ENCODE data around the gene DYNLT2.

DYNLT2 gene
- total RNA-seq = 0.46 to 2.8 (median 1.4) reads per million in 17 experiments

- peak; percentile 96 to 98 (median 97) for DNase-seq
Observed at GRCh38 chr6:169751242-169752073, at the start of gene DYNLT2, which contains the start of gene ERMARD. TSS of gene DYNLT2 (minus strand) at chr6:169751572. CDS start at chr6:169751458, 114 bp downstream. TSS of gene ERMARD (plus strand) at chr6:169751622. CDS start at chr6:169751658, 36 bp downstream.

GRCh38 chr6:169800668-169801395 lies 49.5 kb upstream of the DYNLT2 start:
- DNase-seq = peak; percentile 26 to 63 (median 48)

- DNase-seq = no peak
Observed at GRCh38 chr6:169800116-169800667, 48.8 kb upstream of the DYNLT2 start.

GRCh38 chr6:169799474-169799926 lies 48.1 kb upstream of the DYNLT2 start:
- DNase-seq = no peak

GRCh38 chr6:169798764-169799473 lies 47.5 kb upstream of the DYNLT2 start:
- DNase-seq = no peak

GRCh38 chr6:169795196-169795595 lies 43.8 kb upstream of the DYNLT2 start:
- no peak for DNase-seq

- no peak for DNase-seq
Observed at GRCh38 chr6:169794317-169795055, 43.1 kb upstream of the DYNLT2 start.

GRCh38 chr6:169793408-169793807 lies 42.0 kb upstream of the DYNLT2 start:
- DNase-seq = no peak

- DNase-seq = no peak
Observed at GRCh38 chr6:169792306-169793015, 41.1 kb upstream of the DYNLT2 start.

GRCh38 chr6:169791721-169792131 lies 40.4 kb upstream of the DYNLT2 start:
- DNase-seq = no peak

GRCh38 chr6:169789944-169790927 lies 38.9 kb upstream of the DYNLT2 start:
- peak; percentile 63 to 84 (median 70) for DNase-seq

GRCh38 chr6:169789146-169789943 lies 38.0 kb upstream of the DYNLT2 start:
- no peak for DNase-seq

- DNase-seq = no peak
Observed at GRCh38 chr6:169788809-169789145, 37.4 kb upstream of the DYNLT2 start.

GRCh38 chr6:169787797-169788196 lies 36.4 kb upstream of the DYNLT2 start:
- DNase-seq = no peak

GRCh38 chr6:169786349-169786748 lies 35.0 kb upstream of the DYNLT2 start:
- DNase-seq = no peak

- no peak for DNase-seq
Observed at GRCh38 chr6:169785566-169785965, 34.2 kb upstream of the DYNLT2 start.

- DNase-seq = no peak
Observed at GRCh38 chr6:169784821-169785340, 33.5 kb upstream of the DYNLT2 start.

GRCh38 chr6:169783971-169784820 lies 32.8 kb upstream of the DYNLT2 start:
- no peak for DNase-seq
